GM21447 (cell line): Measurements from ENCODE around the gene HS3ST5.

Experiments used
- ATAC-seq: cut with Tn5 transposase; IDR thresholded peaks from one replicate; pipeline ENCODE4 v1.9.1; 2021; ENCODE audit not compliant: unreplicated experiment

The HS3ST5 gene, protein sequence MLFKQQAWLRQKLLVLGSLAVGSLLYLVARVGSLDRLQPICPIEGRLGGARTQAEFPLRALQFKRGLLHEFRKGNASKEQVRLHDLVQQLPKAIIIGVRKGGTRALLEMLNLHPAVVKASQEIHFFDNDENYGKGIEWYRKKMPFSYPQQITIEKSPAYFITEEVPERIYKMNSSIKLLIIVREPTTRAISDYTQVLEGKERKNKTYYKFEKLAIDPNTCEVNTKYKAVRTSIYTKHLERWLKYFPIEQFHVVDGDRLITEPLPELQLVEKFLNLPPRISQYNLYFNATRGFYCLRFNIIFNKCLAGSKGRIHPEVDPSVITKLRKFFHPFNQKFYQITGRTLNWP

DNA sequence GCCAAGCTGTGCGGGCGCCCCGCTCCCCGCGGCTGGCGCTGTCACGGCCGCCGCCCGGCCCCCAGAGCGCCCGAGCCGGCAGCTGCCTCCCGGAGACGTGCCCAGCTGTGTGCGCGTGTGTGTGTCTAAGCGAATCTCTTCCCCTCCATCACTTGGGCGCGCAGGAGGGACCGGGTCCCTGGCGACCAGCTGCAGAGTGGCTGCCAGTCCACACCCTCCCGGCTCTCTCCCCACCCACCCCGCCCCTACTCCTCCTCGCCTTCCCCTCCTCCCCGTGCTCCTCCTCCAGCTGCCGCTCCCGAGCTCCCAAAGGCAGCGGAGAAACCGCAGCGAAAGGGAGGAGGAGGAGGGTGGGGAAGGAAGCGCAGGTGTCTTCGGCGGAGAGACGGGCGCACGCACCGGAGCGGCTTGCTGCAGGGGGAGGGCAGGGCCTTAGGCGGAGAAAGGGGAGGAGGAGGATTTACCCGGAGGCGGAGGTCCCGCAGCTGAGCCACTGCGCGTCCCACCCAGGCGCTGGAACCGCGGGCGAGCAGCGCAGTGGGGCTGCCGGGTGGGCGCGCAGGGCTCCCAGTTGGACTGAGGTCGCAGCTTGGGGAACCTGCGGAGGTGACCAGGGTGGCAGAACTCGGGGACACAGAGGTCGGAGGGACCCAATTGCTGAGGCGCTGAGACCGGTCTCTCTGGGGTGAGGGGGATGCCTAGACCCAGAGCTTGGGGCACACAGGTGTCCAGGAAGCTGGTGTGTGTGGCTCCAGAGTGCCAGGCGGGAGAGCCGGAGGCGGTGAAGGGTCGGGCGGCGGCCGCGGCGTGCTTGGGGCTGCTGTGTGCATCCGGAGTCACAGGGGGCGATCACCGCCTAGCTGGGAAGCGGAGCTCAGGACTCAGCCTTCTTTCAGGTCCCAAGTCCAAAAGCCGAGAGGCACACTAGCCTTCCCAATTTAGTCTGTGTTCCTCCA lies at the start of gene HS3ST5:
HS3ST5 (minus strand) TSS at position 198 of the 956 bp plus-strand sequence. CDS start 280,178 bp downstream, outside the sequence.
- no peak for ATAC-seq

DNA sequence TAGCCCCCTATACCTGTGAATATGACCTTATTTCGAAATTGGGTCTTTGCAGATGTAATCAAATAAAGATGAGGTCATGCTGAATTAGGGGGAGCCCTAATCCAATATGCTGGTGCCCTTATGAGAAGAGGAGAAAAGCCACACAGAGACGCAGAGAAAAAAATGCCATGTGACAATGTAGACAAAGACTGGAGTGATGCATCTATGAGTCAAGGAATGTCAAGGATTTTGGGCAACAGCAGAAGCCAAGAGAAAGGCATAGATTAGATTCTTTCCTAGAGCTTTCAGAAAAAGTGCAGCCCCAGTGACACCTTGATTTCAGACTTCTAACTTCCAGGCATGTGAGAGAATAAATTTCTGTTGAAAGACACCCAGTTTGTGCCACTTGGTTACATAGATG lies 47.4 kb upstream of the HS3ST5 start:
- no peak for ATAC-seq

DNA sequence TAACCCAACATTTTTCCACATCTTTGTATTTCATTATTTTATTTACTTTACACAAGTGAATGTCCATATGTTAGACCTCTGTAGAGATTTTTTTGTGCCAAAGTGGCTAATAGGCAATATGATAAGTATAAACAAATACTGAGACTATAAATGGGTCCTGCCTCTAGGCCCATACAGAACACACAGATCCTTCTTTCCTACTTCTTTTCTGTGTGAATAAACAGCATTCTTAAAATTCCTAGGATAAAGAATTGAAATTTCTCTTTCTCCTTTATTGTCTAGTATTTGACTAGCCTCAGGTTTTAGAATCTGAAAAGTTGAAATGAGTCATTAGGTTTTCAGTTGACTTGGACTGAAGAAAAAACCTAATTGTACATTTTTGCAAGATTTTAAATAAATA lies 46.3 kb upstream of the HS3ST5 start:
- no peak for ATAC-seq

DNA sequence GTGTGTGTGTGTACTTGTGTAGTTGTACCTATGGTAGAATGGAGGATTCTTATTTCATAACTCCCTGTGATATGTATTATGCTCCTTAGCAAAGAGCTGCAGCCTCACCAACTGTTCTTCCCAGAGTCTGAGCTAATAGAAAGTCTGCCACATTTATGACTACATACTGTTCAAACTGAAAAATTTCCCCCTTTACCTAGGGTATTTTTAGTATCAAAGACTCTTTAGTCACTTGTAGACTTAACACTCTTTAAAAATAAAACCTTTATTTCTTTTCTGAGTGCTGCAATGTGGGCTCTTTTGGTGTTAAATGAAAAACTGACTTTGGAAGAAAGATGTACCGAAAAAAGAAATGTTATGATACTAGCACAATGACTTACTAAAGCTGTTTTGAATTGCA lies 39.6 kb upstream of the HS3ST5 start:
- no peak for ATAC-seq

DNA sequence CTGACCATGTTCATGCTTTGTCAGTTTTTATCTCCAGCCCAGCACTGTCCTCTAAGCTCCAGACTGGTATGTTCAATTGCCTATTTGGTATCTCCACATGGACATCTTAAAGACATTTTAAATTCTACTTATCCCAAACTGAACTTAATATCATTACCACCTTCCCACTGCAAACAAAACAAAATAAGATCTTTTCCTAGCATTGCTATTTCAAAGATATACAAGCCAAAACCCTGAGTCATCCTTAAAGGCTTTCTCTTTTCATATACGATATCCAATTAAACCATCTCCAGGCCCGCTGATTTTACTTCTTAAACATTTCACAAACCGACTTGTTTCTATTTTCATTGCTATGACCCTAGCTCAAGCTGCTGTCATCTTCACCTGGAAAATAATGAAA lies 35.1 kb upstream of the HS3ST5 start:
- ATAC-seq = no peak

DNA sequence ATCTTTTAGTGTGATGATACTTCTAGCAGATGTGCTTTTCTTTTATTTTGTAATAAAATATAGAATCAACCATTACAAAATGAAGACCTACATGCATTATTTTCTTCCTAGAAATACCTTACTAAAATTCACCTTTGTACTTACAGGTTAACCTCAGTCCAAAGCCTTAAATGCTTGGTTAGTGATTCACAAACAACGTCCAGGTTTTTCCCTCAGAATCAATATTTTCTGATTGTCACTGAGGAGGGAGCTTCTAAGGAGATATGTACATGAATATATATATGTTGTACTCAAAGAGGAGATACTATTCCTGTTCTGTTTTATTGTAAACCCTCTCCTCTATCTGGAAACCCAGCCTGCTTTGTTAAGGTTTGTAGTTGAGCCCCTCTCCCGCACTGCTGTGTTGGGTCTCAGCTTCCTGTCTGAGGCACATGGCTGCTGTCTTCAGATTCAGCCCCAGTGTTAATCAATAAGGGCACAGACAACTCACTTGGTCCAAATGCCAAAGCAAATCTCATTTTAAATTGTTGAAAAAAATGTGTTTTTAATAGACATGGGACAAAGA lies 33.9 kb upstream of the HS3ST5 start:
- ATAC-seq = no peak

DNA sequence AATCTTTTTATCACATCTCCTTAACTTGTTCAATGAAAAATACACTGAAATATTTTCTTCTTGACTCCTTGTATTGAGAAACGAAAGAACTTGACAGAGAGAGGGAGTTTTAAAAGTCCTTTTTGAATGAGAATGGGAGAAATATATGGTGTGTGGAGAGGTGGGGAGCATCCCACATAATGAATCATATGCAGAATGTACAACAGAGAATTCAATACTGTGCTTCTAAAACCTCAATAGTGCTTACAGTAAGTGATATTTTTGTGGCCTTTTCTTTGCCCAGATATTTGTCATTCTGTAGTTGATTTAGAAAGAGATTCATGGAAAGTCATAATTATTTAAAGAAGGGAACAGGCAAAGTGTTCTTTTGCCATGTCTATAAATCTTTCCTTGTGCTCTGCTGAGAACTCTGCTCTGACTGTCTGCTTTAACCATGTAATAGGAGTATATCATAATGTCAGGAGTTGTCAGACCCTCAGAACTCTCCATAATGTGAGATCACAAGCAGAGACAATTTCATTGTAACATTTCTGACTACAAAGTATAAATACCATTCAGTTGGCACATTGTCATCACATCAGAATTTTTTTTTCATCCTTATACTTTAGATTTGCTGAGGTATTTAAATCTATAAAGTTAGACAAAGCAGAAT lies 32.8 kb upstream of the HS3ST5 start:
- no peak for ATAC-seq

DNA sequence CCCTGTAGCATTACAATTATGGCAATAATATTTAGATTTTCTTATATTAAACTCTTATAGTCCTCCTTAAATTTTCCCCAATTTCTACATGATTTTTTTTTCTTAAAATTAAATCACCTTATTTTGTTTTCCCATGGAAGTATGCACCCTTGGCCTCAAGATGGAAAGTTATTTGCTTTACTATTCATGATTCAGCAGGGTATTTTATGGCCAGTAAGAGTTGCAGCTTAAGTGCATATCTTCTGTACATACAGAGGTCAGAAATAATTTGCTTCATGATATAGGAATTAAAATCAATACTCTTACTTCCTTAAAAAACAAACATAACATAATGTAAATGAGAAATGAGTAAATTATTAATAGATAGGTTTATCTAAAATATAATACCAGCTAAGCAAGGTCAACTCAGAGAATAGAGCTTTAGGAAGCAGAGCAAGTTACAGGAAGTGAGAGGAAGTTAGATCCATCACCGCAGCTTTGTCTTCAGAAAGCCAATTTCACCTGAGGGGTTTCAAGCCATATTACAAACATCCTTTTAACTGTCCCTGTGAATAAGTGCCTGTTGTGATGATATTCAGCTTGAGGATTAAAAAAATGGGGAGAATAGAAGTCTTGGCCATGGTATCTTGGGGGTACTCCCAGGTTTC lies 24.6 kb upstream of the HS3ST5 start:
- ATAC-seq = no peak

DNA sequence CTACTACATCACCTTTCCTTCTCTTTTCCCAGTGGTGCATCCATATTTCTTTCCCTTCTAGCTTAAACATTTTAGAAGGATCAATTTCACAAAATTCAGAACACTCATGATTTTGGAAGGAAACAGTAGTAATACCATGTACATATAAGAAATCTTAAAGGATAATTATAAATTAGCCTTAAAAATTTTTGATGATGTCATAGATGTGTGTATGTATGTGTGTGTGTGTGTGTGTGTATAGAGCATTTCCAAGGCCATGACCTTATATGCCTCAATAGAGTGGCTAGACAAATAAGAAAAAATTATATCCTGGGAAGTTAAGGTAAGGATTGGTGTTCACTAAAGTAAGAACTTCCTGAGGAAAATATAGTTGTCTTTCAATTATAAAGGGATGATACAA lies 24.1 kb upstream of the HS3ST5 start:
- ATAC-seq = no peak

DNA sequence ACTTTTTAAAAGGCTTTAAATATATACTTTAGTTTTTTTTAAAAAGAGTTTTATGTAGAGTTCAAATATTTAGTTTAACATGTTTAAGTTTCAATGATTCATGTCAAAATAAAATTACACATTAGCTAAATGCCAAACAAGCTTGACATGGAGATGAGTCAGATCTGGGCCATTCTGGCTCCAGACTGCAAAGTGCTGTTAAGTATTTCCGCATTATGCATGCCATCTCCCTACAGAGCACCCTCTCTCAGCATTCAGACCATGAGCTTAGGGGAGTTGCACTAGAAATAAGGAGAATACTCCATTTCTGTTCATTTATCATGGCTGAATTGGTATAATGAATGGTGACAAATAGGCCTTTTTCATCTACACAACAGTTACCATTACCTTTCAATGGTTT lies 21.5 kb upstream of the HS3ST5 start:
- ATAC-seq = no peak

DNA sequence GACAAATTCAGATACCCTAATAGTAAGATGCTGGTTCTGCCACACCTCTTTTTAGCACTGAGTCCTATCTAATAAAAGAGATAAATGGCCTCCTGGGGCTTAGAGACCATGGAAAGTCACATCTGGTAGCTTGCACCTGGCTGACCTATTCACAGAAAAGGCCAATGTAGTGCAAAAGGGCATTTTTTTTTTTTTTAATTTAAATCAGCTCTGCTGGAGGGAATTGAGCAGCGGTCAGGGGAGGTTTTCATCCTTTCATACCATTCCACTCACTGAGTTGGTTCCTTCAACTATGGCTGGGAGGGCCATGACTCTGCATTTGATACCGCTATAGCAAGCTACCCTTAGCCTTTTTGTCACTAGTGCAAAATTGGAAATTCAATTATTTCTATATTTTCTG lies 20.1 kb upstream of the HS3ST5 start:
- no peak for ATAC-seq

DNA sequence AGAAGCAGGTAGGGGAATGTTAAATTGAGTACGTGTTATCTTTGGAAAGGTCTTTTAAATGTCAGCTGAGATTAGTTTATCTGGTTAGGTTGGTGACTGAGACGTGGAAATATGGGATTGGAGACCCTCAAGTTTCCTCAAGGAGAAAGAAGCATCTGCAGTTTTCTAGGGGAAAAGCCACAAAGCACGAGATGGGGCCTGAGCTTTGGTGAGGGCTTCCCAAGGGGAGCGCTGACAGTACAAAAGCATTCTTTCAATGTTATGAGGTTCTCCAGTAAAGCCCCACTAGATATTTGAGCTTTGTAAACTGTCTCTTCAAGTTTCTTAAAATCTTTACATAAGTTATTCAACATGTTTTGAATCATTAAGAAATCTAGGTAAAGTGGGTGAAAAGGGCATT lies 19.6 kb upstream of the HS3ST5 start:
- ATAC-seq = no peak

DNA sequence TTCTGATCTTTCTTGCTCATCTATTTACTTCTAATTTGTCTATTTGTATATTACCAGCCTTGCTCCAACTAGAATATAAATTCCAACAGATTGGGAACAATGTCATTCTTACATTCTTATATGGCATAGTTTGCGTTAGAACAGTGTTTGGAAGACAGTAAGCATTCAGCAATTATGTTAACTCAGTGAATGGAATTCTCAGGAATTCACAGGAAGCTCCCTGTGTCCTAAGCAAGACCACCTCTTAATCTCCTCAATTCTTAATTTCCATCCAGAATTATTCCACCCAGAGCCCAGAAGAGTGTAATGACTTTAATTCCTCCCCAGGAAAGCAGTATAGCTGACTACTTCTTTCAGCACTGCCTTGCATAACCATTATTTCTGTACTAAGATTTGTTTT lies 18.2 kb upstream of the HS3ST5 start:
- no peak for ATAC-seq

DNA sequence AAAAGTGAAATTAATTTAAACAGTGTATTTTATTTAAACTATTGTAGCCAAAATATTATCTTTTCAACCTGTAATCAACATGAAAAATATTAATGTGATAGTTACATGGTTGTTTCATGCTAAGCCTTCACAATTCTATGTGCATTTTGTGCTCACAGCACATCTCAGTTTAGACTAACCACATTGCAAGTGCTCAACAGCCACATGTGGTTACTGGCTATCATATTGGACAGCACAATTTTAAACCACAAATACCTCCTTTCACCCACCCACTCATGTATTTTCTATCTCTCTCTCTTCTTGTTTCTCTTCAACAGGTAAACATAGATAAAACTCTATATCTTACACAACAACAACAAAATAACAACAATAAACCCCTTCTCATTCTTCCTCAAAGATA lies 12.5 kb upstream of the HS3ST5 start:
- no peak for ATAC-seq

DNA sequence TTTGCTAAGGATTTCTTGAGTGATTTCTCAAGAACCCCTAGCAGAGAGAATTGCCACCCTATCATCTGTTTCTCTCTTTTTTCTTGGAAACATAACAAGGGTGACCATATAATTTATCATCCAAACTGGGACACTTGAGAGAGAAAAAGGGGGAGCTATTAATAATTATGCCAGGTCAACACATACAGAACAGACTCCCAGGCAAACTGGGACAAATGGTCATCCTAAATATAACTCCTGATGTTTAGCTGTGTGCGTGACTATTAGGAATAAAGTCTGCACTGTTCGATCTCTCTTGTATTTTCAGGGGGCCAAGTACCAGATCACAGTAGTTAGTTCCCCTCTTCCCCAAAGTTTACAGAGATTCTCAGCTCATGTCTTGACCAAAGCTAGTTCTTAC lies 11.7 kb upstream of the HS3ST5 start:
- no peak for ATAC-seq

DNA sequence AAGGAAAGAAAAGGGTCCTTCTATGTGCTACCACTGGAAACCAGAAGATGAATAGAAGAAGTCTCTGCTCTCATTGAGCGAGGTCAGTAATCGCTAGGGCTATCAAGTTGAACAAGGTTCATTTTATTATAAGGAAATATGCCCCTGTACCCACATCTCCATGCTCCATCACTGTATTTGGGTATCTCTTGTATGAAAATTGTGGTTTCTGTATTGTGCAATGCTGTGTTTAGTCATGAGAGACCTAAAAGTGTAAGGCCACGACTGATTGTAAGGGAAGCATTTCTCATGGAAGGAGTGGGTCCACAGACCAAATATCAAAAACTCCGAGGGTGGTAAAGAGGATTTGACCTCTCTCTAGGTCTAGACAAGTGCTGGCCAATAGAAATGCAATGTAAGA lies 3.6 kb upstream of the HS3ST5 start:
- no peak for ATAC-seq

DNA sequence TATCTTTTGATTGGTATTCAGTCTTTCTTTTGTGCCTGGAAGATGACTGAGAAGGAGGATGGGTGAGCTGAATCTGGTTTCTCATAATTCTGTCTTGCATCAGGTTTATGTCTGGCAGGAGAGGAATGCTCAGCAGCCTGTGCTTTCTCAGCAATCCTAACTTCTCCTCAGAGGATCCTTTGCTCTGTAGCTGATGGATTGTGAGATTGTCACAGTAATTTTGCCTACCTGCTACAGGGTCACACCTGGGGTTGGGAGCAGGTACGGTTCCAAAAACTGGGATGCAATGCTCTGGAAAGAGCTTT lies 2.1 kb upstream of the HS3ST5 start:
- ATAC-seq = no peak

DNA sequence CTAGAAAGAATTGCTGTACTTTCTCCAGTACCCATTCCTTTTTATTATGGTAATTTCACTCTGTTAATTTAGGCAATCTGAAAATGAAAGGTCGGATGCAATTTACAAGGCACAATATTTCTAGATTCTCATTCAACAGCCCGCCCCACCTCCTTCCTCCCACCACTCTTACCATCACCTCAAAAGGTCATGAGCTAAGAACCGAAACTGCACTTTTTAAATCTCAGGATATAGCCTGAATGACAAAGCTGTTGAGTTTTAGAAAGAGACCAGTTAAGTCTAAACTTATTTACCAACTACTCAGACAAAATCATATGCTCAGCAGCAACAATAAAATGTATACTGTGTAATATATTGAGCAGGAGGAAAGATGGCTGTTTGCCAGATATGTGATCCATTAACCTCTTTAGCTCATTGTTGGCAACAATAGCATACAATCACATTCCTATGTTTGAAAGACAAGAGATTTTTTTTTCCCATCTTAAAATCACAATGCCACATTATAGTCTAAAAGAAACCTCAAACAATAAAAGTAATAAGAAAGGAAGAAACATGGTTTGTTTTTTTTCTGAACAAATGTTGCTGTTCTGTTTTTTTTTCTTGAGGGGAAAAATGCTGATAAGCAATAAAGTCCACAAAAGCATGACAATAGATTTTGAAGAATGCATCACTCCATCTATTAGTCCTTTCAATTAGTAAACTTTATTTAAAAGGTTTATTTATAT lies 1.6 kb upstream of the HS3ST5 start:
- ATAC-seq = no peak

DNA sequence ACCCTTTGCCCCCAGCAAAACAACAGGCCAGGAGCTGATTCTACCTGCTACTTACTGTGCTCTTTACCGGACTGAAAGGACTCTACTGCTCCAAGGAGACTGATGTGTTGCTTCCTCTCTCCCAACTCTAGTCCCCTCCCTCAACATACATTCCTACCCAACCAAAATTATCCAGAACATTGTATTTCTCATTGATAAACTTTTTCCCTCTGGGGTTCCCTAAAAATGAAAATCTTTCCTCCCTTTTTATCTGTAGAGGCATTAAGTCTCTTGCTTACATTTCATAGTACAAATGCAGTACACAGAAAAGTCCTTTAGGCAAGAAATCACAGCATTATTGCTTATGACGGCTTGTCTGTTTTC lies 940 bp upstream of the HS3ST5 start:
- no peak for ATAC-seq

DNA sequence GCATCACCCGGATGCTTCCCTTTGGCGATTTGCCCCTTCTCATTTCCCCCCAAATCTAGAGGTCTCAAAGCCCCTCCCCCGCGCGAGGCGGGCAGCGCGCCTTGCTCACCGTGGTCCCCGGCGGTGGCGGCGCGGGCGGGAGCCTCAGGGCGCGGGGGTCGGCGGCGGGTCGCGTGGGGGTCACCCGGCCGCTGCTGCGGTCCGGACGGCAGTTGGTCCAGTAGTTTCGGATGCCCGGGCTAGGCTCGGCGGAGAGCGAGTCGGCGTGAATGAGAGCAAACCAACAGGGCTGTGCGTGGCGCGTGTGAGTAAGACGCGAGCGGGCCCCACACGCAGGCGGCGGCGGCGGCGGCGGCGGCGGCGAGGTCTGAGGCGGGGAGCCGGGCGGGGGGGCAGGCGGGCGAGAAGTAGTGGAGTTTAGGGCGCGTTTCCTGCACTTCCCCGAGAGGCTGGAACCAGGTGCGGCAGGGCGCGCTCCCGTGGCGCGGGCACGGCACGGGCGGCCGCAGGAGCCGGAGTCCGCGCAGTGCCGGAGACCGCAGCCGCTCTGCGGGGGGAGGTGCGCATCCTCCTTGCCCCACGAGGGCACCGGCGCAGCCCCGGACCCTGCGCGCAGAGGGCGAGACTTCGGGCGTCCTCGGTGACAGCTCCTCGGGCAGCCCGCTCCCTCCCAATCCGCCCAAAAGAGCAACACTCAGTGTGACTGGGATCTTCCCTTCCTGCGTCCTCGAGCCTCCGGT lies 567 bp downstream of the HS3ST5 start:
- ATAC-seq = no peak
